DMS153 (cell line): ENCODE data around the gene PSMG1.
"Not testable (repeated sequence)": the region's sequence is repeated elsewhere in the genome, so short reads cannot be mapped to it uniquely, and the experiment has no call there.

Source experiments
- DNase-seq: peaks from one replicate; lab custom pipeline; 2025; lab: John Stamatoyannopoulos, UW

The PSMG1 gene, protein sequence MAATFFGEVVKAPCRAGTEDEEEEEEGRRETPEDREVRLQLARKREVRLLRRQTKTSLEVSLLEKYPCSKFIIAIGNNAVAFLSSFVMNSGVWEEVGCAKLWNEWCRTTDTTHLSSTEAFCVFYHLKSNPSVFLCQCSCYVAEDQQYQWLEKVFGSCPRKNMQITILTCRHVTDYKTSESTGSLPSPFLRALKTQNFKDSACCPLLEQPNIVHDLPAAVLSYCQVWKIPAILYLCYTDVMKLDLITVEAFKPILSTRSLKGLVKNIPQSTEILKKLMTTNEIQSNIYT

DNA sequence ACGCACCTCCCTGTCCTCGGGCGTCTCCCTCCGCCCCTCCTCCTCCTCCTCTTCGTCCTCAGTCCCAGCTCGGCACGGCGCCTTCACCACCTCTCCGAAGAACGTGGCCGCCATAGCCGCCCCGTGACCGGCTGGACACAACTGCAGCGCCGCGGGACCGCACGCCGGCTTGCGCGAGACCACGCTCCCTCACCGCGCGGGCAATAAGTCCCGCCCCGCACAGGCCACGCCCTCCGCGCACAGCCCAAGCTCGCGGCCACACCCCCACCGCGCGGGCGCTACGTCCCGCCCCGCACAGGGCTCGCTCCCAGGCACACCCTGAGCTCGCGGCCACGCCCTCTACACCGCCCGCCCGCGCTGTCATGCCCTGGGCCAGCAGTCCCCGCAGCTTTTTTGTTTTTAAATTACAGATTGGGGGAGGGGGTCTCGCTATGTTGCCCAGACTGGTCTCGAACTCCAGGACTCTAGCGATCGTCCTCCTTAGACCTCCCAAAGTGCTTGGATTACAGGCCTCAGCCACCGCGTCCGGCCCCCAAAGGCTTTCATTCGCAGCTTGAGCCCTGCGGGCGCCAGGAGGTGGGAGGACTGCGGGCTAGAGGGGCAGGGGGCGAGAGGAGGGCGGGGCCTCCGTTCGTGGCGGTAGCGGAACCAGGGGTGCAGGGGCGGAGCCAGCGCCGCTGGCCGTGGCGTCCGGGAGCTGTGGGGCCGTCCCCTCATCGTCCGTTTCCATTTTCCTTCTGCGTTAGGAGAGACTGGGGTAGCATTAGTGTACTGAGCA is at the start of gene PSMG1:
PSMG1 (minus strand) TSS at position 180 of the 778 bp plus-strand sequence; CDS start at position 114, 66 bp downstream.
- DNase-seq = peak; percentile 85

DNA sequence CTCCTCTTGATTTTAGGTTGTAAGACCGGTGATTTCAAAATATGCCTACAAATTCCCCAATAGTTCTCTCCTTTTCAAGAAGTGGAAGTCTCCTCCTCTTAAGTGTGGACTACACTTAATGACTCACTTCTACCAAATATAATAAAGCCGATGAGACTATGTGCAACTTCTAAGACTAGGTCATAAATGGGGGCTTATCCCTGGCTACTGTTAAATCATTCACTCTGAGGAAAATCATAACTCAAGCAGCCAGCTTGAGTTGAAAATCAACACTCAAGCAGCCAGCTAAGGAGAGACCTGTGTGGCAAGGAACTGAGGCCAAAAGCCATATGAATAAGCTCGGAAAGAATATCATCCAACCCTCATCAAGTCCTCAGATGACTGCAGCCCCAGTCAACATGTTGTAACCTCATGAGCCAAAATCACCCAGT is 49.6 kb upstream of the PSMG1 start:
- DNase-seq = no peak

DNA sequence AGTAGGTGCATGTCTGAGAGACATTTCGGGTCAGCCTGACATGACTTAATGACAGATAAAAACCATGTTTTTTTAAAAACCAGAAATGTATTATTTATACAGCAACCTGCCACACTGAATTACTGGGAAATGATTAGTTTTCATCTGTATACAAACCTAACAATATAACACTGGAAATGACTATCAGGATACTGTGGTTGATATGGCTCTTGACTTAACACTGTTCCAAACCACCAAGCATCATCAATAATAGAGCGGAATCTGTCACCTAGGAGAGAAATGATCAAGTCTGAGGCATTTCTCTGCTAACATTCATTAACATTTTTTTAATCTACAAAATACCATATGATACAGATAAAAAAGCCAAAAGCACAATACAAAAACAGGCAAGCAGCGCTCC is 41.7 kb upstream of the PSMG1 start:
- DNase-seq = no peak

DNA sequence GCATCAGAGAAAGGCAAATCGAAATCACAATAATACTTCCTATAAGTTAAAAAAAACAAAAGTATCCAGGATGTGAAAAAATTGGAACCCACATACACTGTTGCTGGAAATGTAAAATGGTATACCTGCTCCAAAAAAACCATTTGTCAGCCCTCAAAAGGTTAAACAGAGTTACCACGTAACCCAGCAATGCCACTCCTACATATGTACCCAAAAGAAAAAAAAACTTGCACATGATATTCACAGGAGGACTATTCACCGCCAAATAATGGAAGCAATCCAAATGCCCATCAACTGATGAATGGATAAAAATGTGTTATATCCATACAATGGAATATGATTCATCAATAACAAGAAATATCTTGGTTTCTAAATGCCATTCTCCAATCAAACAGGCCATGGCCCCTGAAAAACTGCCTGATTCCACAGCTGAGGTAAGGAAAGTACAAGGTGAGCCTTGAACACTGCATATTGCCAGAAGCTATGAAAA is 38.8 kb upstream of the PSMG1 start:
- DNase-seq = no peak

DNA sequence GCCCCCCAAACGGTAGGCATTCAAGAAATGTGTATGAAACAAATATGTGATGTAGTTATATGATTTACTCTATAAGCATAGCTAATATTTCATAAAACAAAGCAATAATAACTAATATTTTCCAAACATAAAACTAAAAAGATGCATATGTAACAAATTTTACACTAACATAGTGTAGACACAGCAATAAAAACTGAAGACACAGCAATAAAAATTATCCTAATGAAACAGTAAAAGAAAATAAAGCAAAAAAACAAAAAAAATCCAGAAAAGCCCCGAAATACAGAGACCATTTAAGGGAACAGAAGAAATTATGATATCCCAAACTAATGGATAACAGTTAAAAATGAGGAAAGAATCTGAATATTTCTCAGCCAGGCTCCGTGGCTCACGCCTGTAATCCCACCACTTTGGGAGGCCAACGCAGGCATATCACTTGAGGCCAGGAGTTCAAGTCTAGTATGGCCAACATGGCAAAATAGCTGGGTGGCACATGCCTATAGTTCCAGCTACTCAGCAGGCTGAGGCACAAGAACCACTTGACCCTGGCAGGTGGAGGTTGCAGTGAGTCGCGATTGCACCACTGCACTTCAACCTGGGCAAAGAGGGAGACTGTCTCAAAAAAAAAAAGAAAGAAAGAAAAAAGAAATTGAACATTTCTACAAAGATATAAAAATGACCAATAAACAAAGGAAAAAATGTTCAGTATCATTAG is 38.2 kb upstream of the PSMG1 start:
- DNase-seq = no peak

- DNase-seq = not testable (repeated sequence)
Observed at GRCh38 chr21:39220875-39221274, 37.6 kb upstream of the PSMG1 start.

DNA sequence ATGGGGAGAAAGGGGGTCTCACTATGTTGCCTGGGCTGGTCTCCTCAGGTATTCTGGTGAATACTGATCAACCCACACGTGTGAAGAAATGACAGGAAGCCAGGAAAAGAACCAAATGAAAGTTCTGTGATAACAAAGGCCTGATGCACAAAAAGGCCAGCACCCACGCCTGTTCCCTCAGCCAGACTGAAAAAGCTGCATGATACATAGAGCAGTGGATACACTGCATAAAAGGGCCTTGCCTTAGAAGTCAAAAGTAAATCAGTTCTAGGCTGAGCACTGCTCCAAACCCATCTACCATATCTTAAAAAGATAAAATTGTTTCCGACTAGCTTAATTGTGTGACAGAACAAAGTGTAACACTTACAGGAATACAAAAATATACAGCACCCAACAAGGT is 36.9 kb upstream of the PSMG1 start:
- no peak for DNase-seq

DNA sequence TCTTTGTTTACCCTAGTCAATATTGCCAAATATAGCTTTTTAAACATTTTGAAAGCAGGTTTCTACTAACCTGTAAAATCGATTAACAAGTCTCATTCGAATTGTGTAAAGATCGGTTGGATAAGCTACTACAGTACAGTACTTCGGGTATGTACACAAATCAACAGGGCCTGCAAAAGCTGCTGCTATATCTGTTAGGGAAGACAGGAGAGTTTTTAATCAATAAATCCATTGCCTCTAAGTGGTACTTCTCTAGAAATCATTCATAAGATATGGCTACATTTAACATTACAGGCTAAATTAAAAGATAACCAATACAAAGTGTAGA is 34.8 kb upstream of the PSMG1 start:
- no peak for DNase-seq

GRCh38 chr21:39217356-39218081 is 34.3 kb upstream of the PSMG1 start:
- DNase-seq = no peak

DNA sequence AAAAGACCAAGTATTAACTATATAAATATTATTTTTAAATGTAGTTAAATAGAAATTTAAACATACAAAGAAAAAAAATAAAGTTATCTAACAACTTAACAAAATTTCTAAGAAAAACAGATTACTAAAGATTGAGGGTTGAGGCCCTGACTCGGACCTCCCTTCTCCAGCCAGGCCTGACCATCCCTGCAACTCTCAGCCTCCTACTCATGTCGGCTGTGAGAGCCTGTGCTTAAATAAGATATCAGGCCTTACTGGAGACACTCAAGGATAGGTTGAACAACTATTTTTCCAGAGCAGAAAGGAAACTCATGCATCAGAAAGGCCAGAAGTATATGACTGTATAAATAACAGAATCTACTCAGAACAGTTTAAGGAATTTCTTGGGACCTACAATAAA is 33.0 kb upstream of the PSMG1 start:
- DNase-seq = no peak

DNA sequence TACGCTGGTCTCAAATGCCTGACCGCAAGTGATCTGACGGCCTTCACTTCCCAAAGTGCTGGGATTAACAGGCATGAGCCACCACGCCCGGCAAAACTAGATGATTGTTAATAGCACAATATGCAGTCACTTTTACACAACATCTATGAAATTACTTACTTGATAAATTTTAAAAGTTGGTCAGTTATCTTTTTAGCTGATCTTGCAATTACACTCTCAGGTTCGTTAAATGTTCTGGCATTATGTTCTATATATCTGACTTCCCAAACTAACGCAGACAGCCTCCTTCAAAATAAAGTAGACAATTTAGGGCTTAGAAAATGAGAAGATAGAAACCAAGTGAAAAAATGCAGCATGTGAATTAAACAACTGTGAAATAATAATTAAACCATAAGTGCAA is 31.8 kb upstream of the PSMG1 start:
- DNase-seq = no peak

DNA sequence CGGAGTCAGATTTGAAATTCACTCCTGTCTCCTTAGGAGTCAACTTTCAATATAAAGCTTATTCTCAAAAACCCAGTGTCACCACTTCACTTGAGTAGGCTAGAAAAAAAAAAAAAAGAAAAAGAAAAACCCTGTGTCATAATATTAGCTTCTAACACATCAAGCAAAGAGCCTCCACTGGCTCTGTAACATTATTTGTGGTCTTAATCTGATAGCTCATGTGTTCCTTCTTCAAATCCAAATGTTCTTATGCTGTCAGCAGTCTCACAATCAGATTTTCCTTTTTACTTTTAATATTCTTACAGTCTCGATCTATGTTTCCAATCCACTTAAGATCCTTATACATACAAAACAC is 26.1 kb upstream of the PSMG1 start:
- DNase-seq = no peak

- DNase-seq = no peak
Observed at GRCh38 chr21:39208624-39209333, 25.5 kb upstream of the PSMG1 start.

DNA sequence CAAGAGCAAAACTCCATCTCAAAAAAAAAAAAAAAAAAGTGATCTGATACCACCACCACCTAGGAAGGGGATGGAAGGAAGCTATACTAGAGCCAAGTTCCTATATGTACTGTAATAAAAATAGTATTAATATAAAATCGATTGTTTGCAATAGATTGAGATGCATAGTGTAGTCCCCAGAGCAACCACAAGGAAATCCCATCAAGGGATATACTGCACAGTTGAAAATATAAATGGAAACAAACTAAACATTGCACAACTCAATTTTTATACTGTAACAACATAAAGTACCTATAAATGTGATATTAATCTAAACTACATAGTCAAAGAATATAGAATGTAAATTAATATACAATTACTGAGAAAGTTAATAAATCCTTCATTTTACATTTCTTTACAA is 20.9 kb upstream of the PSMG1 start:
- no peak for DNase-seq

DNA sequence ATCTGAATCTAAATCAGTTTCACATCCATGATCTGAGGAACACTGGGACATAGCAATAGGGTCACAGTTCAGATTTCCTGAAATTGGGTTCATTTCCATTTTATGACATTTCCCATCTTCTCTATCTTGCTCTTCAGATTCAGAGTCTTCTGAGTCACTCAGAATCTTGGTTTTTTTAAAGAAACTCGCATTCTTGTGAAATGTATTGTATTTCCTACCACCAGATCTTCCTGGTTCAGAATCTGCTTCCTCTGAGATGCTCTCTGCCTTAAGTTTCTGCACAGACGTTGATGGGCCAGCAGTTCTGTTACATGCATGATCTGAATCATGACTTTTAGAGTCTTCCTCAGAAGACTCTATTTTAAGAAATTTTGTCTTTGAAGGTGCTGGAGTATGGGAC is 15.5 kb upstream of the PSMG1 start:
- DNase-seq = no peak

- no peak for DNase-seq
Observed at GRCh38 chr21:39197448-39198233, 14.4 kb upstream of the PSMG1 start.

GRCh38 chr21:39196838-39197237 is 13.6 kb upstream of the PSMG1 start:
- no peak for DNase-seq

- DNase-seq = no peak
Observed at GRCh38 chr21:39196310-39196709, 13.1 kb upstream of the PSMG1 start.

- DNase-seq = no peak
Observed at GRCh38 chr21:39193380-39193779, 10.1 kb upstream of the PSMG1 start.

- no peak for DNase-seq
Observed at GRCh38 chr21:39189857-39190604, 6.8 kb upstream of the PSMG1 start.
